GM12878 (cell line): Measurements from ENCODE around the gene DDC.

Experiments used
- CBFB ChIP-seq: IDR thresholded peaks from 2 replicates; pipeline ENCODE4 v1.6.1; 2016; ENCODE audit warnings: antibody characterized with exemption, low read depth
- EZH2 ChIP-seq: IDR thresholded peaks from 2 replicates; pipeline ENCODE4 v1.6.1; 2012; ENCODE audit warnings: low read depth, mild to moderate bottlenecking, control low read depth, inconsistent platforms, low read length, borderline replicate concordance; ENCODE audit not compliant: control insufficient read depth
- HDGF ChIP-seq: fragments of 450-650 bp; IDR thresholded peaks from 2 replicates; pipeline ENCODE4 v1.6.1; 2016; ENCODE audit warnings: antibody characterized with exemption
- MAX ChIP-seq: IDR thresholded peaks from 2 replicates; pipeline ENCODE4 v1.6.1; 2012; ENCODE audit warnings: low read depth, low read length, improper control_type of control experiment
- NFIC ChIP-seq: IDR thresholded peaks from 2 replicates; pipeline ENCODE4 v1.6.1; 2012; ENCODE audit warnings: low read depth, mild to moderate bottlenecking, inconsistent platforms, low read length, moderate library complexity
- NFYB ChIP-seq: IDR thresholded peaks from 2 replicates; pipeline ENCODE4 v1.6.1; 2011; ENCODE audit warnings: low read depth, mild to moderate bottlenecking, low read length, improper control_type of control experiment, moderate library complexity; ENCODE audit not compliant: insufficient read depth
- POLR2AphosphoS5 ChIP-seq: IDR thresholded peaks from 2 replicates; pipeline ENCODE4 v1.6.1; 2011; ENCODE audit warnings: mild to moderate bottlenecking, low read length, inconsistent platforms
- RAD21 ChIP-seq: IDR thresholded peaks from 2 replicates; pipeline ENCODE4 v1.6.1; 2011; ENCODE audit warnings: mild to moderate bottlenecking, low read depth, low read length, moderate library complexity; ENCODE audit not compliant: insufficient read depth
- SREBF1 ChIP-seq: IDR thresholded peaks from 2 replicates; pipeline ENCODE4 v1.6.1; 2012; ENCODE audit warnings: mild to moderate bottlenecking, low read length
- TARDBP ChIP-seq: IDR thresholded peaks from 2 replicates; pipeline ENCODE4 v1.6.1; 2016; ENCODE audit warnings: borderline replicate concordance
- YY1 ChIP-seq: IDR thresholded peaks from 2 replicates; pipeline ENCODE4 v1.6.1; 2011; ENCODE audit warnings: low read depth, mild to moderate bottlenecking, low read length
- ZBTB4 ChIP-seq: fragments of 450-650 bp; formaldehyde crosslinking; IDR thresholded peaks from 2 replicates; pipeline ENCODE4 v1.4.0; 2022; ENCODE audit warnings: mild to moderate bottlenecking, moderate library complexity
- TF ChIP-seq, protein P1 (sequence below), 3 experiments: IDR thresholded peaks in 2 of 3; conservative IDR thresholded peaks in 1 of 3; 2 replicates each; pipeline ENCODE4 v1.5.1; 2011; ENCODE audit warnings: low read depth in 3 of 3, low read length in 3 of 3, mild to moderate bottlenecking in 3 of 3, control low read depth in 2 of 3, moderate library complexity in 2 of 3, inconsistent platforms in 1 of 3, mixed read lengths in 1 of 3; ENCODE audit not compliant: control insufficient read depth in 2 of 3, insufficient read depth in 1 of 3; ENCODE audit errors: extremely low read depth in 1 of 3

- TF ChIP-seq HDGF (no peak), YY1 (no peak), NFYB (no peak), RAD21 (no peak), MAX (no peak), POLR2AphosphoS5 (no peak), EZH2 (no peak), SREBF1 (no peak), ZBTB4 (CRISPR knock-in tag) (no peak), CBFB (no peak), NFIC (no peak), TARDBP (no peak)
- TF ChIP-seq, protein P1, sequence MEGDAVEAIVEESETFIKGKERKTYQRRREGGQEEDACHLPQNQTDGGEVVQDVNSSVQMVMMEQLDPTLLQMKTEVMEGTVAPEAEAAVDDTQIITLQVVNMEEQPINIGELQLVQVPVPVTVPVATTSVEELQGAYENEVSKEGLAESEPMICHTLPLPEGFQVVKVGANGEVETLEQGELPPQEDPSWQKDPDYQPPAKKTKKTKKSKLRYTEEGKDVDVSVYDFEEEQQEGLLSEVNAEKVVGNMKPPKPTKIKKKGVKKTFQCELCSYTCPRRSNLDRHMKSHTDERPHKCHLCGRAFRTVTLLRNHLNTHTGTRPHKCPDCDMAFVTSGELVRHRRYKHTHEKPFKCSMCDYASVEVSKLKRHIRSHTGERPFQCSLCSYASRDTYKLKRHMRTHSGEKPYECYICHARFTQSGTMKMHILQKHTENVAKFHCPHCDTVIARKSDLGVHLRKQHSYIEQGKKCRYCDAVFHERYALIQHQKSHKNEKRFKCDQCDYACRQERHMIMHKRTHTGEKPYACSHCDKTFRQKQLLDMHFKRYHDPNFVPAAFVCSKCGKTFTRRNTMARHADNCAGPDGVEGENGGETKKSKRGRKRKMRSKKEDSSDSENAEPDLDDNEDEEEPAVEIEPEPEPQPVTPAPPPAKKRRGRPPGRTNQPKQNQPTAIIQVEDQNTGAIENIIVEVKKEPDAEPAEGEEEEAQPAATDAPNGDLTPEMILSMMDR (IDR thresholded peaks at IDR 0.05 in 2 of 3, conservative IDR thresholded peaks at IDR 0.05 in 1 of 3; ENCODE audit: control insufficient read depth in 2 of 3, extremely low read depth in 1 of 3, insufficient read depth in 1 of 3, low read depth in 3 of 3, low read length in 3 of 3), result no peak
Measured at GRCh38 chr7:50502001-50502684, 63.1 kb downstream of the DDC start.
